PC-3 (cell line): ENCODE measurements around the gene ATF1.

Source experiments
- EZH2 ChIP-seq: fragments of 300-600 bp; sonication (generic); IDR thresholded peaks from one replicate; pipeline ENCODE4 v1.6.1; 2017; ENCODE audit warnings: antibody characterized with exemption, mild to moderate bottlenecking, low read length; ENCODE audit not compliant: unreplicated experiment
- TF ChIP-seq, protein P1 (sequence below): fragments of 300-600 bp; sonication (generic); conservative IDR thresholded peaks from 2 replicates; pipeline ENCODE4 v1.5.1; 2017; ENCODE audit warnings: antibody characterized with exemption, low read depth, mild to moderate bottlenecking, low read length

DNA sequence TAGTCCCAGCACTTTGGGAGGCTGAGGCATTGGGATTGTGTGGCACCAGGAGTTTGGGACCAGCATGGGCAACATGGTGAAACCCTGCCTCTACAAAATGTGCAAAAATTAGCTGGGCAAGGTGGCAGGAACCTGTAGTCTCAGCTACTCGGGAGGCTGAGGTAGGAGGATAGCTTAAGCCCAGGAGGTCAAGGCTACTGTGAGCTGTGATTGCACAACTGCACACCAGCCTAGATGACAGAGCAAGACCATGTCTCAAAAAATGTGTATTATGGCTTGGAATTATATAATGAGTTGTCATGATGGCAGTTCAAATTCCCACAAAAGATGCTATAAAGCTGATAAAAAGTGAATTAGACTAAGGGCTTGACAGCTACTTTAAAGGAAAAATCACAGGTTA is 58.2 kb downstream of the ATF1 start:
- TF ChIP-seq, protein P1, sequence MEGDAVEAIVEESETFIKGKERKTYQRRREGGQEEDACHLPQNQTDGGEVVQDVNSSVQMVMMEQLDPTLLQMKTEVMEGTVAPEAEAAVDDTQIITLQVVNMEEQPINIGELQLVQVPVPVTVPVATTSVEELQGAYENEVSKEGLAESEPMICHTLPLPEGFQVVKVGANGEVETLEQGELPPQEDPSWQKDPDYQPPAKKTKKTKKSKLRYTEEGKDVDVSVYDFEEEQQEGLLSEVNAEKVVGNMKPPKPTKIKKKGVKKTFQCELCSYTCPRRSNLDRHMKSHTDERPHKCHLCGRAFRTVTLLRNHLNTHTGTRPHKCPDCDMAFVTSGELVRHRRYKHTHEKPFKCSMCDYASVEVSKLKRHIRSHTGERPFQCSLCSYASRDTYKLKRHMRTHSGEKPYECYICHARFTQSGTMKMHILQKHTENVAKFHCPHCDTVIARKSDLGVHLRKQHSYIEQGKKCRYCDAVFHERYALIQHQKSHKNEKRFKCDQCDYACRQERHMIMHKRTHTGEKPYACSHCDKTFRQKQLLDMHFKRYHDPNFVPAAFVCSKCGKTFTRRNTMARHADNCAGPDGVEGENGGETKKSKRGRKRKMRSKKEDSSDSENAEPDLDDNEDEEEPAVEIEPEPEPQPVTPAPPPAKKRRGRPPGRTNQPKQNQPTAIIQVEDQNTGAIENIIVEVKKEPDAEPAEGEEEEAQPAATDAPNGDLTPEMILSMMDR = no peak
- no peak for TF ChIP-seq EZH2
